Peyer's patch (tissue), 4 donors: ENCODE data around the gene TMEM100.

Experiments used
- POLR2A ChIP-seq, 2 donors: fragments of 450-650 bp; IDR thresholded peaks; one replicate each; pipeline ENCODE4 v1.5.1; 2017; ENCODE audit warnings: antibody characterized with exemption in 2 of 2, mild to moderate bottlenecking in 2 of 2, moderate library complexity in 2 of 2
- TF ChIP-seq, protein P1 (sequence below), 6 experiments: fragments of 450-650 bp in 4 of 6; fragments of 200-600 bp in 2 of 6; sonication (generic) in 1 of 6; IDR thresholded peaks; one replicate each; pipeline ENCODE4 v1.5.1; 2017 to 2019; ENCODE audit warnings: antibody characterized with exemption in 6 of 6, mild to moderate bottlenecking in 3 of 6, moderate library complexity in 1 of 6

DNA sequence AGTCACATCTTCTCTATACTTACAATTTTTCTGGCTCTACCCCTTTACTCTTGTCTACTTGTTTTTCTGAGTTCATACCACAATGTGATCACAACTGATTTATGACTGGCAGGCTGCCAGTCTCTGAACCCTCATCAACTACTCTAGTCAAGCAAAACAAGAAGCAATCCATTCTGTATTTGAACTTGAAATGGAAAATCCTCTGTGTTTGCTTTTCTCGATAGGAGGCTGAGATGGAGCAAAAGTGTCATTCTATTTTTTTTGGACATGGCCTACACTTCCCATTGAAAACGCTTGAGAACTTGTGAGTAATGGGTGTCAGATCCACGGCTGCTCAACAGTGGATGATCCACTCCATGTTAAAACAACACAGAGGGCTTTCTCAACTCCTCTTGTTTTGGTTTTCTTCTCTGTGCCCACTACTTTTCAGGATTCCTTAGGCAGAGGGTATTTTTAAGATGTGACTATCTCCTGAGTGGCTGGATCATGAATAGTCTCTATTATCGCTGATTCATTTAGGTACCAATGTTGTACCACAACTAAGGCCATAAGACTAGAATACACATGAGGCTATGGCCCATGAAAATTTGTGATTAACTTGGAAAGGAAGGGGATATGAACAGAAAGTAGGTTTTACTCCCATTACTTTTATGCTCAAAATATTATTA, 11.7 kb downstream of the TMEM100 start:
- TF ChIP-seq, protein P1, sequence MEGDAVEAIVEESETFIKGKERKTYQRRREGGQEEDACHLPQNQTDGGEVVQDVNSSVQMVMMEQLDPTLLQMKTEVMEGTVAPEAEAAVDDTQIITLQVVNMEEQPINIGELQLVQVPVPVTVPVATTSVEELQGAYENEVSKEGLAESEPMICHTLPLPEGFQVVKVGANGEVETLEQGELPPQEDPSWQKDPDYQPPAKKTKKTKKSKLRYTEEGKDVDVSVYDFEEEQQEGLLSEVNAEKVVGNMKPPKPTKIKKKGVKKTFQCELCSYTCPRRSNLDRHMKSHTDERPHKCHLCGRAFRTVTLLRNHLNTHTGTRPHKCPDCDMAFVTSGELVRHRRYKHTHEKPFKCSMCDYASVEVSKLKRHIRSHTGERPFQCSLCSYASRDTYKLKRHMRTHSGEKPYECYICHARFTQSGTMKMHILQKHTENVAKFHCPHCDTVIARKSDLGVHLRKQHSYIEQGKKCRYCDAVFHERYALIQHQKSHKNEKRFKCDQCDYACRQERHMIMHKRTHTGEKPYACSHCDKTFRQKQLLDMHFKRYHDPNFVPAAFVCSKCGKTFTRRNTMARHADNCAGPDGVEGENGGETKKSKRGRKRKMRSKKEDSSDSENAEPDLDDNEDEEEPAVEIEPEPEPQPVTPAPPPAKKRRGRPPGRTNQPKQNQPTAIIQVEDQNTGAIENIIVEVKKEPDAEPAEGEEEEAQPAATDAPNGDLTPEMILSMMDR (IDR thresholded peaks at IDR 0.05): no peak
- no peak for TF ChIP-seq POLR2A (IDR thresholded peaks at IDR 0.05)
